NCI-H1436 (cell line): ENCODE measurements around the gene ADAMTS9.

Experiments
- DNase-seq: peaks from one replicate; lab custom pipeline; 2025; lab: John Stamatoyannopoulos, UW

ADAMTS9 gene

GRCh38 chr3:64685331-64685799 lies 2.4 kb downstream of the ADAMTS9 start:
- no peak for DNase-seq

DNA sequence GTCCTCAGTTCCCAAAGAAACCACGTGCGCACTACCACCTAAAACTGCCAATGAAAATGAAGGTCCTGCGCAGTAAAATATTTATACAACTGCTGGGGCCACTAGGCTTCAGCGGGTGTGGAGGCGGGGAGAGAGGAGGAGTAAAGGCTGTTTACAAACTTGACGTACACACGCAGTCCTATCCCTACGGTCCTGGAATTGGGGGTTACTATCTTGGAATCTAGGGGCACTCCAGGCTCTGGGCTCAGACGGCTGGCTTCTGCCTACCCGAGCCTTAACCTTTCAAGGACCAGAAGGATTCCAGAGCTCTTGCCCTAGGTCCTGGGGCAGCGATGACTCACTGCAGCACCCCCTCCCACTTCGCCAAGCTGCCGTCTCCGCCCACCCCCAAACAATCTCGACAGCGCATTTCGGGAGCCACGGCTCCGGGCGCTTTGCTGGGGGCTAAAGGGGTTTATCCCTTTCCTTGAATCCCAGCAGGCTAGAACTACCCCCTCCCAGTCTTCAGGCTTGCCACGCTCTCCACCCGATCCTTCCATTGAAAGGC lies 3.0 kb downstream of the ADAMTS9 start:
- no peak for DNase-seq

- no peak for DNase-seq
Observed at GRCh38 chr3:64681827-64682226, 6.0 kb downstream of the ADAMTS9 start.

DNA sequence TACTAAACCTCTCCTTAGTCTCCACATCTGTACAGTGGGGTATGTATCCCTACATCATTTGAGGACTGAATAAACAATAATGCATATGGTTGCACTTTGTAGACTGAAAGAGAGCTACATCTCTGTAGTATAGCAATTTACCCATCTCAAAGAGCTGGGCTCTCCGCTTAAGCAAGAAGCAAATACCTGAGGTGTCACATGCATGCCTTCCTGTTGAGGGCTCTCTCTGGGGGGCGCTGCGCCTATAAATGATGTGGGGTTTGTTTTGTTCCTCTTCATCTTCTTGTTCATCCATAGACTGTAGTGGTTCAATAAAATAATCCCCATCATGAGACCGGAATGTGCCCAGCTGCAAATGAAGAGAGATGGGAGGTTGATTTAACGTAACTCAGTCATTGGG lies 6.8 kb downstream of the ADAMTS9 start:
- no peak for DNase-seq

GRCh38 chr3:64680334-64680733 lies 7.5 kb downstream of the ADAMTS9 start:
- DNase-seq: no peak

DNA sequence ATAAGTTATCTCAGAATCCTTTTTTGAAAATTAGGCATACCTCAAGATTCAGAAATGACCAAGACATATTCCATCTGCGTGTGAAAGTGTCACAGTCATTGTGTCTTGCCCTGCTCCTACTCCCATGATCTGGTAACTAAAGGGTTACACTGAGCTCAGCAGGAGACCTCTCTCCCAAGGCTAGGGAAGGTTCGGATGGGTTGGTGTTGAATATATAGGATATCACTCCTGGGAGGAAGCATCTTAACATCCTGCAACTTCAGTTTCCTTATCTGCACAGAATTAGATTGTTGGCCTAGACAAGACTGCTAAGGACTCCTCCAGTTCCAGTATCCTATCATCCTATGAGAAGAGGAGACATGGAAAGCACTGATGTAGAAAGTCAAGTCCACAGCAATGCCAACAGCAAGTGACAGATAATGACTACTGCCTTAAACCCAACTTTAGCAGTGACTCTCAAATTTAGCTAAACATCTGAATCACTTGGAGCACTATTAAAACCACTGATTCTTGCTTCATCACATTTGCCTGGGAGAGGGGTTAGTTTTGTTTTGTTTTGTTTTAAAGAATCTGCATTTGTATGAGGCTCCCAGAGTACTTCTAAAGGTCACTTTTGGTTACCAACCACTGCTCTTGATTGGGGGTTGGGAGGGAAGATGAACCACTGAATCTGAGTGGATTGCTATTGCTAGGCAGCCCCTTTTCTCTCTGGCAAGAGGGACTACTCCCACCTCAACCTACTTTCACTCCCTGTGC lies 9.7 kb downstream of the ADAMTS9 start:
- DNase-seq: no peak

- DNase-seq: no peak
Observed at GRCh38 chr3:64676831-64677230, 11.0 kb downstream of the ADAMTS9 start.

DNA sequence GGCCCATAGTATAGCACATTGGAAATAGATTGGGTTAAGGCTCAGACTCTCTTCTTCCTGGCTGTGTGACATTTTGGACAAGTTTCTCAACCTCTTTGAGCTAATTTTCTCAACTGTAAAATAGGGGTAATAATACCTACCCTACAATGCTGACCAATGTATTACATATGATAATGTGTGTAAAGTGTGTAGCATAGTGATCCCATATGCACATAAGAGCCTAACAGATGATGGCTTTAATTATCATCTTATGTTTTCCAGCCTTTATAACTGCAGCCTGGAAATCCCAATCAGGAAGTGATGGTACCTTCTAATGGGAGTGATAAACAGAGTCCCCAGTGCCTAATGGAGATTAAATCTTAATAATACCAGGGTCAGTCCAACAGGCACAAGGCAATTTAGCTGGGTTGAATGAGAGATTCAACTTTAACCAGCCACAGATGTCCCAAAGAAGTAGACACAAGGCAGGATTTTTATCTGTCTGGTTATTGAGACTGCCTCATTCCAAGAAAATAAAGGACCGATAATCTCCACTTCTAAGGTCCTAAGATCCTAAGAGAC lies 12.0 kb downstream of the ADAMTS9 start:
- no peak for DNase-seq

DNA sequence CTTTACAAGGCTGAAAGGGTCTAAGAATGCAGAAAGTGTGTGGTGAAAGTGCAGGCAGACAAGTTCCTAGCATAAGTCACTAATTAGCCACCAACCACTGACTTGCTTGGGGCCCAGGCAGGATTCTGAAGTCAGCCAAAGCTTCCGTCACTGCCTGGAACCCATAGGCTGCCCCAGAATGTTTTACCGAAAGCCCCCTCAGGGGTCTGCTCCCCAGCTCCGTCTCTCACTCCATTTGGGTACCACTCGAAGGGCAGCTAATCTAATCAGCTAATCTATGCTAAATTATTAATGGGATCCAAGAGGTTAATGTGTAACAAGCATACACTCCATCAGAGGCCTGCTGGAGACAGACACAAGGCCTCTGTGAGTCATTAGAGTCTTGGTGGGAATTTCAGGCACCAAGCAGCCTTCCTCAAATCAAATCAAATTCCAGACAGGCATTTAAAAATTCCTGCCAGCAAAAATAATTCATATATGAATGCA lies 13.2 kb downstream of the ADAMTS9 start:
- DNase-seq: no peak

DNA sequence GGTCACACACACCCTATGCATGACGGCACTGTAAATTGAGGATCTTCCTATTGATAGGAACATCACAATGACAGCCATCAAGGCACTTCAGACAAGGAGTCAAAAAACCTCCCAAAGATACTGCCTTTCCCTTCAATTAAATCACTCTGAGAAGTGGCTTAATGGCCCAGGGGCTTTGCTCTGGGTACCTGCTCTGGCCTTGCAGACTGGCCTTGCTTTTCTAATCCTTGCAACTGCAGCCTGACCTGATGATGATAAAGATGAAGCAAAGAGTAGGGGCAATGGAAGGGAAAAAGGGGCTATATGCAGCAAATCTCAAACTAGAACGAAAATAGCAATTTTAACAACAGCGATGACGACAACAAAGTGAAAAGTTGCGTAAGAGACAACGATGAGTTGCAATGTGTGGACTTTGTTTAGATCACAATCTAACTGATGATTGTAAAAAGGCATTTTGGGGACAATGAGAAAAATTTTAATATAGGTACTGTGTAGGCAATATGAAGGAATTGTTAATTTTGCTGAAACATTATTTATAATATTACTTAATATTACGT lies 14.6 kb downstream of the ADAMTS9 start:
- no peak for DNase-seq

DNA sequence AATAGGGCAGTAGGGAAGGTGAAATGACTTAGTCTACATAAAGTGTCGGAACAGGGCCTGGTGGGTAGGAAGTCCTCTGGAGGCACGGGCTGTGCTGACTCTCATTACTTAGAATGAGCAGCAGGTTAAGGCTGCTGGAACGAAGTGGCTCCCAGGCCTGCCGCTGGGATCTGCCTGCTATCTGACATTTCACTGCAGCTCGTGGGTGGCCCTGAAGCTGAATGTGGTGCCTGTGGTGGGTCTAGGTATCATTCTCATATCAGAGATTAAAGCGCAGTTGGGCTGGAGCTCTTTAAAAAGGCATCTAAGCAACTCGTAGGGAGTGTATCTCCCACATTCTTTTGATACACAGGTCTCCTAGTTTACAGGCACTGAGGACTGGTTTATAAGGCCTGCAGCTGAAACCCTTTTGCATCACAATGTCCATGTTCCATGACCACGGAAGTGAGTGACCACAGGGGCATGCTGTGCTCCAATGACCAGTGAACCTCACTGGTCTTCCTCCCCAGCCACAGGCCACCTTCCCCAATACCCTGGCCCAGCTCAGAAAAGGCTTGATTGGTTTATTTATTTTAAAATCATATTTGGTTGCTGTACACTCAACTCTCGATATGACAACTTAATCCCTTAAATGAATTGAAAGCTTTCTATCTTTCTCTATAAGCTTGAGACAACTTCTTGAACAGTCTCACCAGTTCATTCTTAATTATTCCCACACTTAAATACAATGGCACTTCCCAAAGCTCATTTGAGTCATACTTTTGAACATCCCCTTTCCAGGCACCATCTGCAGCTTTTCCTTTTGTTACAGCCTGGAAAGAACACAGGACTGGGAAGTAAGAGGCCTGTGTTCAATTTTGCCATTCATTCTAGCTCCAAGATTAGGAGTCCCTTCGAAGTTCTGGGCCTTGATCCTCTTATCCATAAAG lies 19.0 kb downstream of the ADAMTS9 start:
- DNase-seq: no peak

DNA sequence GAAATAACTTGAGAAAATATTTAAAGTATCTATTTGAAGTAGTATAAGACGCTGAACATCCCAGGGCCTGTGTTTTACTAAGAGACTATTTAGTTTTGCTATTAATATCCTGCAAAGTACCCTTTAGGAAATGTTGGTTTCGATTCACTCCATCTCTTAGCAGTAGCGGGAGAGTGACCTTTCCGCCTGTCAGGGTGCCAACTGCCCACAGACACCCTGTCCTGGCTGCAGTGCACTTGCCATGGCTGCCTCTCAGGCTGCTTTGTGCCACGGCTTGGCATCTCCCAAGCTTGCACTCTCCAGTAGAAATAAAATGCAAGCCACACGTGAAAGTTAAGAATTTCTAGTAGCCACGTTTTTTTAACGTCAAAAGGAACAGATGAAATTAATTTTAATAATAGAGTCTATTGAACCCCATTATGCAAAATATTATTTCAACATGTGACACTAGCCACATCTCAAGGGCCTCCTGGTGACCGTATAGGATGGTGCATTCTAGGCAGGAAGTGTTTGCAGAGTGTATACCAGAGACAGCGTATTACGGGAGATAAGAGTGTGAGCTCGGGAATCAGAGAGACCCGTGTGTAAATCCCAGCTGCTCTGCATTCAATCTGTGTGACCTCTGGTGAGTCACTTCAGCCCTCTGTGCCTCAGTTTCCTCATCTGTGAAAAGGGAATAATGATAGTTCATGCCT lies 19.8 kb downstream of the ADAMTS9 start:
- no peak for DNase-seq

DNA sequence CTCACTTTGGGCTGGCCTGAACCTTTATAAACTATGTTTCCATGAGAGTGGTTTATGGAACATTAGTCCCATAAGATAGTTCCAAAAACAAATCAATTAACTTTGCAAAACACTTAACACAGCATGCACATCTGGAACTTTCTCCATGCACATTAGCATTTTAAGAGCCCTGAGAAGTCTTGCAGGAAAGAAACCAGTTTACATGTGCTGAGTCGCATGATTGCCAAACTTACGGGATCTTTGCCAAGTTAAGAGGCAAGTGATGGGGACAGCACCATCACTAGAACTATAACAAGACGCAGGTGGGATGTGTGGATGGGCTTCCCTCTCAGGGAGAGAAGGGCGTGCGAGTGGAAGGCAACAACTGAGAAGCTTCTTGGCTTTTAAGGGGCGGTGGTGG lies 20.7 kb downstream of the ADAMTS9 start:
- DNase-seq: no peak

DNA sequence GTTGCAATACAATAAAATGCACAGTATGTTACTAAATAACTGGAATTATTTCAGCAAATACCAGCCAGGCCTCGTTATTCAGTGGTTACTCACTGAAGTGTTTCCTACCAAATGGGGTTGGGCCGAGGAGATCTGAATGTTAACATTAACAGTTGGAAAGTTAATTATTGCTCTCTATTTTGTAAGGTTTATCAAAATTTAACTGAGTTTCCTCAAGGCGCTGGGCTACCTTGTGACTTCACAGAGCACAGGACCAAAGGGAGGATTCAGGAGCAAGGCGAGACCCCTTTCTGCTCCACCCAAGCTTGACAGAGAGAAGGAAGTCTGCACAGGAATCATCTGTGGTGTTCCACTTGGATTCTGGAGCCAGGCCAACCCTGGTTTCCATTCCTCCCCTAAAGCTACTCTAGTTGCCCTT lies 21.6 kb downstream of the ADAMTS9 start:
- no peak for DNase-seq

DNA sequence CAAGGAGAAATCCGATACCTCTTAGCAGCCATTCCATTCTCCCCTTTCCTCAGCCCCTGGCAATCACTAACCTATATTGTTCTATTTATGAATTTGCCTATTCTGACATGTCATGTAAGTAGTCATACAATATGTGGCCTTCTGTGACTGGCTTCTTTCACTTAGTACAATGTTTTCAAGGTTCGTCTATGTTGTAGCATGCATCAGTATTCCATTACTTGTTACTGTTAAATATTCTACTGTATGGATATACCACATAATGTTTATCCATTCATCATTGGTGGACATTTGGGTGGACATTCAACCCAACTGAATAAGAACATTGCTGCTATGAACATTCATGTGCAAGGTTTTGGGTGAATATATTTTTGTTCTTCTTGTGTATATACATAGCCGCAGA lies 23.4 kb downstream of the ADAMTS9 start:
- DNase-seq: no peak

DNA sequence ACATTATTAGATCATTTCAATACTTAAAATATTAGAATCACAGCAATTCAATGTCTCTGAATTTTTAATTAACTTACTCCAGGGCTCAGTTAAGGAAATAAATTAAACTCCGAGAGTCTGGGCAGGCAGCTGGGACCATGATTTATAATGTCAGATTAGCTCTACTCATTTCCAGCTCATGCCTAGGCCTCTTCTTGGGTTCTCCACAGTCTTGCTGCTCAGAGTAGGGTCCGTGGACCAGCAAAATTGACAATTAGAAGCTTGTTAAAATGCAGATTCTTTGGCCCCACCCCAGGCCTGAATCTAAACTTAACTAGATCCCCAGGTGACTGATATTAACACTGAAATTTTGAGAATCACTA lies 28.2 kb downstream of the ADAMTS9 start:
- DNase-seq: no peak

GRCh38 chr3:64658001-64658400 lies 29.8 kb downstream of the ADAMTS9 start:
- DNase-seq: no peak

DNA sequence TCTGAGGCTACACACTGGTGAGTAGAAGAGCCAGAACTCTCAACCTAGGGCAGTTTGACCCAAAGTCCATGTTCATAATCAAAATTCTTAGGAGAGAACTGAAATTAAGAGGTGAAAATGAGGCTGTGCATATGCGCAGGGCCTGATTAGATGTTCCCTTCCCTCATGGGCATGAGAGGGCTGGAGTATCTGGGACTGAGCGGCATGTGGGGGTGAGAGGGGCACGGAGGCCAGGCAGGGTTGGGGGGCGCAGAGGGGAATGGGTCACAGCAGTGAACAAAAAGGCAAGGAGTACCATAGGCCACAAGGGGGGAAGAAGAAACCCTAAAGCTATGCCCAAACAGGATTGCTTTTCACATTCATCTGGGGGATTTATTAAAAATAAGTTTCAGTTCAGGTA lies 31.3 kb downstream of the ADAMTS9 start:
- DNase-seq: no peak

GRCh38 chr3:64655160-64655559 lies 32.6 kb downstream of the ADAMTS9 start:
- no peak for DNase-seq

- DNase-seq: no peak
Observed at GRCh38 chr3:64654013-64654412, 33.8 kb downstream of the ADAMTS9 start.

DNA sequence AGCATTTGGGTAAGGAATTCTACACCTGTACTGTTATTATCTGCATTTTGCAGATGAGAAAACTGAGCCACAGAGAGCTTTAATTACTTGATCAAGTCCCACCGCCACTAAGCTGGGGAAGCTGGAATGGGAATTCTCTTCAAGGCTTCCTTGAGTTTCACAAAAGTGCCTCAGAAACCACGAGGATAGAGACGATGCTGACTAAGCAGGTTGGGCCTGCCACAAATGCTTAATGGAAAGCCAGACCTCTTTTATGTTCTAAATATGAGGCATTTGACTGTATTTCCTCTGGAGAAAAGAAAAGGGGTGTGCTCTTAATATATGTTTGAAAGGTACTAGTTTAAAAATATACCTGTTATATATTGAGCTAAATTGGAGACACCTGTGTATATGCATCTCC lies 34.7 kb downstream of the ADAMTS9 start:
- no peak for DNase-seq
